NCI-H82 (cell line): ENCODE results near the gene MTMR6.

Experiments
- DNase-seq: peaks from one replicate; lab custom pipeline; 2025; lab: John Stamatoyannopoulos, UW

The MTMR6 gene

GRCh38 chr13:25276748-25277147 lies 10.5 kb downstream of the MTMR6 start:
- no peak for DNase-seq

DNA sequence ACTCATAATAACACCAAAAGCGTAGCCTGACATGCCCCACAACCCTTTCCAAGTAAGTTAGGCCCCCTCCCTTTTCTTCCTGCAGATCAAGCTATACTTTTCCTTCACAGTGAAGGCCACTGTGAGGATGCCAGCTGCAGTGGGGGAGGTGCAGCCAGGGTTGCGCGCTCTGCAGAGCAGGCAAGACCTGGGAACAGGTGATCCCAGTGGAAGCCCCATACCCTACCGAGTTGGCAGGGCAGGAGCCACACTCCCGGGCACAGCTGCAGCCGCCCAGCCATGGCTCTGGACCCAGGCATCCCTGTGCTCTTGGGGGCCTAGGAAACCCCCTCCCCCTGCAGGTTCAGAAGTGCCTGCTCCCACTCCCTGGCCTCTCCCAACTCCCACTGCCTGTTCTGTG lies 18.7 kb downstream of the MTMR6 start:
- peak; percentile 39 for DNase-seq

GRCh38 chr13:25267715-25268114 lies 19.6 kb downstream of the MTMR6 start:
- peak; percentile 39 for DNase-seq

DNA sequence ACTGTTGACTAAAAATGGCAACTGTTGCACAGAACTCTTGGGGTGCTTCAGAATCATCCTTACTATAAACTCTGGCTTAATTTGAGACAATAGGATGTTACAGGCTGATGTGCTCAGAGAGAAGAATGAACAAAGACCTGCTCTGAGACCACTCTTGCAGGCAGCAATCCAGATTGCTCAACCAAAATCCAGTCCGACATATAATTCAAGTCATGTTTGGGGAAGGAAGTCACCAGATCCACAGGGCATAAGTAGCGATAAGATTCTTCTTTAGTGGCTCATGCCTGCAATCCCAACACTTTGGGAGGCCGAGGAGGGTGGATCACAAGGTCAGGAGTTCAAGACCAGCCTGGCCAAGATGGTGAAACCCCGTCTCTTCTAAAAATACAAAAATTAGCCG lies 20.6 kb downstream of the MTMR6 start:
- no peak for DNase-seq

DNA sequence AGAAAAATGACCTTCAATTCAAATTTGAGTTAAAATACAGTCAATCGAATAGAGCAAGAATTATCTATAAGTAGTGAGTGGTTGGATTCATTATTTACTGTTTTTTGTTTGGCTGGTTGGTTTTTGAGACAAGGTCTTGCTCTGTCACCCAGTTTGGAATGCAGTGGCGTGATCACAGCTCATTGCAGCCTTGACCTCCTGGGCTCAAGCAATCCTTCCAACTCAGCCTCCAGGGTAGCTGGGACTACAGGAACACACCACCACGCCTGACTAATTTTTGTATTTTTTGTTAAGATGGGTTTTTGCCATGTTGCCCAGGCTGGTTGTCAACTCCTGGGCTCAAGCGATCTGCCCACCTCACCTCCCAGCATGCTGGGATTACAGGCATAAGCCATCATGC lies 25.0 kb downstream of the MTMR6 start:
- no peak for DNase-seq

DNA sequence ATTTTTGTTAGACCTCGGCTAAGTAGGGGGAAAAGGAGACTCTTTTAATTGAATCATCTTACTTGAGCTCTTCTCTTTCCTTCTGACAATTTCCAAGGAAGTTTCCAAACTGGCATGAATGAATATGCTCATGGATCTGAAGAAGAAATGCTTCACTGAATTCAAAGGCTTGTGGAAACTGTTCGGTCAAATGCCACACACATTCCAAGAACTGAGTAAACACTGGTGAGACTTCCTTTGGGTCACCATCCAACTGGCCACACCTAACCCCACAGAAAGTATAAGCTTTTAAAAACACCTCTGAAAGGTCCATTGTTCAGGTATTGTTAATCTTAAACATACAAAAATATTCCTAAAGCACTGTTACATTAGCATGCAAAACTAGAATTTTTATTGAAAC lies 33.6 kb downstream of the MTMR6 start:
- DNase-seq, result no peak

- DNase-seq, result no peak
These were observed 34.5 kb downstream of the MTMR6 start for GRCh38 chr13:25252752-25253151.

DNA sequence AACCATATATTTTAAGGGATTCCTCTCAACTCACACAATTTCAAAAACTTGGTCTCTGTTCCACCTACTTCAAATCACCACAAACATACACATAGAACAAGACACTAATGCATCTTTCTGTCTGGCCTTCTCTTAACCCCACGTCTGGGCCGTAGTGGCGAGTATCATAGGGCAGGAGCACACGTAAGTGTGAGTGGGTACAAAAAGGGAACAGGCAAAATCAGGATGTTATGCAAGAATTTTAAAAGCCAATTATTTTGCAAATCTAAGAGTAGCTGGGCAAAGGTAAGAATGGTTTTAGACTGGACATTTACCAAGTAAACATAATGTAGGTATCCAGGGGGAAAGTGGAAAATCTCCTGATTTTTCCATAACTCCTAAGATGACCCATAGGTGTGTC lies 35.1 kb downstream of the MTMR6 start:
- DNase-seq, result no peak

DNA sequence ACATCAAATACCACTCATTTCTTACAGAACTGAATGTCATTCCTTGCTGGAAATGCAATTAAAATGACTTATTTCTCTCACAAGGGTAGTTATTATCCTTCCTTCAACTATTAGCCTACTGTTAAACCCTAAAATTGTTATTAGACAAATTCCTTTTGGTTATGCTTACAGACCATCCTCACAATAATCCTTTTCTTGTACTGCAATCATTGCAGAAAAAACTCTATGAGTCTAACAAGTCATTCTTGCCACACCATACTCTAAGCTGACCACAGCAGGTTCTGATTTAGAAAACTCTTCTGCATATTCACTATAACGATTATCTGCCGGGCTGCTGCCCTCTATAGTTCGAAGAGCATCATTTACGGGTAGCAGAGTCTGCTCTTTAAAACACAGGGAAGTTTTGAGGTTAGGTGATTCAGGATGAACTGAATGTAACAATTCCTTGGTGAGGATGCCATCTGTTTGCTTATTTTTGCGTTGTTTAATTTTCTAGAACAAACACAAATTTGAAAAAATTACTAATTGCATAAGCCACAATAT lies 38.2 kb downstream of the MTMR6 start:
- DNase-seq, result peak; percentile 89

GRCh38 chr13:25248071-25248470 lies 39.2 kb downstream of the MTMR6 start:
- no peak for DNase-seq

GRCh38 chr13:25247360-25247759 lies 39.9 kb downstream of the MTMR6 start:
- no peak for DNase-seq

DNA sequence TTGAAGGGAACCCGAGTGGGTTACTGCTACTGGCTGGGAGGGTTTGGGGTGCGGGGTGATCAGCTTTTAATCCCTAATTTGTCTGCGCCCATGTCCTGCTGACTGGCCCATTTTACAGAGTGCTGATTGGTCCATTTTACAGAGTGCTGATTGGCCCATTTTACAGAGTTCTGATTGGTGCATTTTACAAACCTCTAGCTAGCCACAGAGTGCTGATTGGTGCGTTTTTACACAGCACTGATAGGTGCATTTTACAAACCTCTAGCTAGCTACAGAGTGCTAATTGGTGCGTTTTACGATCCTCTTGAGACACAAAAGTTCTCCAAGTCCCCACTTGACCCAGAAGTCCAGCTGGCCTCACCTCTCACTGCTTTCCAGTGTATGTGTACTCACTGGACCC lies 43.2 kb downstream of the MTMR6 start:
- DNase-seq, result no peak

DNA sequence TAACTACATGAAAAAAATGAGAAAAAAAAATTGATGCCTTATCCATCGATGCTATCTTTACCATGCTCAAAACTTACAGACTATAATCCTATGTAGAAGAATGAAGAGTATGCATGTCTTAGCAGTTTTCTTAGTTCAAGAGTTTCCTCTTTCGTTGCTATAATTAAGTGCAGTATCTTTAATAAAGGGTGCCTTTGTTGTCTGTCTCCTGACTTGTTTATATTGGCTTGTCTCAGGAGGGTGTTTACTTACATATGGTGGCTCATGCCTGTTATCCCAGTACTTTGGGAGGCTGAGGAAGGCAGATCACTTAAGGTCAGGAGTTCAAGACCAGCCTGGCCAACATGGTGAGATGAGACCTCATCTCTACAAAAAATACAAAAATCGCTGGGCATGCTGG lies 44.3 kb downstream of the MTMR6 start:
- DNase-seq, result no peak

DNA sequence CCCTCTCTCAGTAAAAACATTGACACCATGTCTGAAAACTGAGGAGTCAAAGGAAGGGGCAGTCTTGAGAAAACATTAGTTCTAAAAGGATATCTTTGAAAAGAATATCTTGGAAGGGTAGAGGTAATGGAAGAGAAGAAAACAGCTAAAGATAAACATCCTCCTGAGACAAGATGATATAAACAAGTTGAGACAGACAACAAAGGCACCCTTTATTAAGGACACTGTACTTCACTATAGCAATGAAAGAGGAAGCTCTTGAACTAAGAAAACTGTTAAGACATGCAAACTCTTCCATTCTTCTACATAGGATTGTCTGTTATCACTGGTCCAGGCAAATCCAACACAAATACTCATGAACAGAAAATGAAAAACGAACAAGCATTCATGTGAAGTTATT lies 46.3 kb downstream of the MTMR6 start:
- DNase-seq, result no peak

DNA sequence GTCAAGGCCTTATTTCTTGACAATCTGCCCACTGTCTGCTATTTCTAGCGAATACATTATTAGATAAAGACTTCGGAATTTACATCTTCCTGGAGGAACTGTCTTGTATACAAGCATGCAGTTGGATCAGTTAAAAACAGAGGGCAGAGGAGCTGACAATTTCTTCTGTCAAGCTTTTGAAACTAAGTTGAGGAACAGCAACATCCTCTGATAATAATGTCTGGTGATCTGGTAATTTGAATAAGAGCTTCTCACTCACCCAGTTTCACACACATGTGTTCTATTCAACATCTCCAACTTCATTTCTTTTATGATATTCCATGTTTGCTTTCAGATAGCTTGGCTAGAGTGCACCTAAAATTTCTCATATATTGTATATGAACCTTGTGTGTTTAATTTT lies 50.2 kb downstream of the MTMR6 start:
- no peak for DNase-seq

GRCh38 chr13:25233861-25234260 lies 53.4 kb downstream of the MTMR6 start:
- no peak for DNase-seq

GRCh38 chr13:25232937-25233515 lies 54.3 kb downstream of the MTMR6 start:
- DNase-seq, result peak; percentile 88

DNA sequence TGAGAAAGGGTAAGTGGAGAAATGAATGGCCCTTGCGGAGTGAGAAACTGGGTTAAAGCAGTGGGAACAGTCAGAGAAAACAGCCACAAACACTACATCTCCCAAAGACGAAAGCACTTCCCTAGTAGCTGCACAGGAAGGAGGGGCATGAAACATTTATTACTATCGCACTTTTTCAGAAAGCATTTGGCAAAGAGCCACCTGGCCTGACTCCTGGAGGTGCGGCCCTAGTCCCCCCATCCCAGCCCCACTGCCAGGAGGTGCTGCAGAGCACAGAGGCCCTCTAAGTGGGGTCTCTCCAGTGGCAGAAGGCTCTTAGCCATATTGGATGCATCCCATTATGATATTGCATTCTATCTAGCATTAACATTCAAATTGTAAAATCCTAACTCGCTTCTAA lies 55.8 kb downstream of the MTMR6 start:
- peak; percentile 20 for DNase-seq

DNA sequence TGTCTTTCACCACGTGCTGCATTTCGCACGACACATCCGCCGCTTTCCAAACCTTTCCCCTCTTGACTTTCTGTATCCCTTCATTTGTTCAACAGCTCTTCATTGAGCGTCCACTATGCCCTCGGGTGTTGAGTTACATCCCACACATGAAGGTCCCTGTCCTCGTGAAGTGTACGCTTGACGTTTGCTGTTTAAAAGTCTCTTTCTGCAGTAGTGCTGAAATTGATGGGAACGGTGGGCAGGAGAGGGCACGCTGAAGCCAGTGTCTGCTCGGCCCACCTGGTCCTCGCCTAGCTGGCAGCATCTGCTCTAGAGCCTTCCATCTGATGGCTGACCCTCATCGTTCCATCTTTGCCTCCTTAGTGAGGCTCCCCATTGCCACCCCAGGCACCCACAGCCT lies 59.6 kb downstream of the MTMR6 start:
- no peak for DNase-seq

- DNase-seq, result peak; percentile 58
These were observed 61.3 kb downstream of the MTMR6 start for GRCh38 chr13:25225970-25226369.

GRCh38 chr13:25224151-25224550 lies 63.1 kb downstream of the MTMR6 start:
- DNase-seq, result no peak

- no peak for DNase-seq
These were observed 64.5 kb downstream of the MTMR6 start for GRCh38 chr13:25222740-25223139.

GRCh38 chr13:25218019-25218418 lies 69.3 kb downstream of the MTMR6 start:
- no peak for DNase-seq
